Measurements from ENCODE around the gene CORO1C. TPM values are rescaled to one million over a fixed set of nuclear protein-coding genes. Genes with fewer than 3 reads are reported as not detected.

CORO1C gene
- total RNA-seq, 1 donor from 2014 or later = 391 TPM

DNA sequence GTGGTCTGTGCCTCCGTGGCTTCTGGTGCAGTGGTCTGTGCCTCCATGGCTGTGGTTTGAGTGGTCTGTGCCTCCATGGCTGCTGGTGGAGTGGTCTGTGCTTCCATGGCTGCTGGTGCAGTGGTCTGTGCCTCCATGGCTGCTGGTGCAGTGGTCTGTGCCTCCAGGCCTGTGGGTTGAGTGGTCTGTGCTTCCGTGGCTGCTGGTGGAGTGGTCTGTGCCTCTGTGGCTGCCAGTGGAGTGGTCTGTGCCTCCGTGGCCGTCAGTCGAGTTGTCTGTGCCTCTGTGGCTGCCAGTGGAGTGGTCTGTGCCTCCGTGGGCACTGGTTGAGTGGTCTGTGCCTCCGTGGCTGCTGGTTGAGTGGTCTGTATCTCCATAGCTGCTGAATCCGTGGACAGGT, 107.7 kb downstream of the CORO1C start:
- H3K27ac Mint-ChIP-seq (ENCODE audit: unreplicated experiment) = no peak overlapping the region
- H3K4me3 Mint-ChIP-seq (ENCODE audit: unreplicated experiment) = no peak overlapping the region
- peaks cover 10% of the 10 kb centered on the region for H3K36me3 Mint-ChIP-seq (ENCODE audit: low read depth, unreplicated experiment)

GRCh38 chr12:108622921-108623514, 108.3 kb downstream of the CORO1C start:
- no peaks in the 10 kb centered on the region for H3K9me3 Mint-ChIP-seq (ENCODE audit: unreplicated experiment)
- H3K36me3 ChIP-seq (ENCODE audit: insufficient read depth, low read length) = no peaks in the 10 kb centered on the region
- H3K27ac Mint-ChIP-seq (ENCODE audit: unreplicated experiment) = no peak overlapping the region
- no peaks in the 10 kb centered on the region for H3K79me2 ChIP-seq (ENCODE audit: insufficient read depth, low read length)
- no peak overlapping the region for H2AFZ ChIP-seq (ENCODE audit: low read depth, low read length)
- TF ChIP-seq CTCF (IDR thresholded peaks at IDR 0.05; ENCODE audit: insufficient read depth, low read depth, low read length) = no peak
- no peak for TF ChIP-seq EZH2 (IDR thresholded peaks at IDR 0.05; ENCODE audit: insufficient read depth, low read length)
- H3K27ac ChIP-seq (ENCODE audit: low read depth, low read length) = no peak overlapping the region
- H3K27me3 ChIP-seq (ENCODE audit: insufficient read depth, low read length) = no peaks in the 10 kb centered on the region
- H3K4me3 ChIP-seq (ENCODE audit: insufficient read depth, low read depth, low read length) = no peak overlapping the region
- no peak overlapping the region for H3K9ac ChIP-seq (ENCODE audit: low read length)
- peaks cover 5% of the 10 kb centered on the region for H3K4me1 ChIP-seq (ENCODE audit: insufficient read depth, low read length)
- no peak overlapping the region for H3K4me3 Mint-ChIP-seq (ENCODE audit: unreplicated experiment)
- H3K36me3 Mint-ChIP-seq (ENCODE audit: low read depth, unreplicated experiment) = peaks cover 10% of the 10 kb centered on the region
- no peaks in the 10 kb centered on the region for H3K9me3 ChIP-seq (ENCODE audit: insufficient read depth, low read depth, low read length)
- no peaks in the 10 kb centered on the region for H3K27me3 Mint-ChIP-seq (ENCODE audit: low read depth, unreplicated experiment)
- DNase-seq (ENCODE audit: low read depth) (no peak), FAIRE-seq (no peak)
- no peak overlapping the region for H3K4me2 ChIP-seq (ENCODE audit: low read length)
- peaks cover 11% of the 10 kb centered on the region for H3K4me1 Mint-ChIP-seq (ENCODE audit: low read depth, unreplicated experiment)
- H4K20me1 ChIP-seq (ENCODE audit: insufficient read depth, low read length) = no peaks in the 10 kb centered on the region

More for the DNA sequence above, 107.7 kb downstream of the CORO1C start:
- H3K4me3 ChIP-seq (ENCODE audit: insufficient read depth, low read depth, low read length) = no peak overlapping the region
- H3K27ac ChIP-seq (ENCODE audit: low read depth, low read length) = no peak overlapping the region
- no peaks in the 10 kb centered on the region for H3K27me3 ChIP-seq (ENCODE audit: insufficient read depth, low read length)
- H2AFZ ChIP-seq (ENCODE audit: low read depth, low read length) = no peak overlapping the region
- no peaks in the 10 kb centered on the region for H4K20me1 ChIP-seq (ENCODE audit: insufficient read depth, low read length)
- H3K36me3 ChIP-seq (ENCODE audit: insufficient read depth, low read length) = no peaks in the 10 kb centered on the region
- no peak for TF ChIP-seq CTCF (IDR thresholded peaks at IDR 0.05; ENCODE audit: insufficient read depth, low read depth, low read length)
- TF ChIP-seq EZH2 (IDR thresholded peaks at IDR 0.05; ENCODE audit: insufficient read depth, low read length) = no peak
- peaks cover 13% of the 10 kb centered on the region for H3K4me1 Mint-ChIP-seq (ENCODE audit: low read depth, unreplicated experiment)
- no peak overlapping the region for H3K9ac ChIP-seq (ENCODE audit: low read length)
- H3K9me3 ChIP-seq (ENCODE audit: insufficient read depth, low read depth, low read length) = no peaks in the 10 kb centered on the region
- H3K79me2 ChIP-seq (ENCODE audit: insufficient read depth, low read length) = no peaks in the 10 kb centered on the region
- no peaks in the 10 kb centered on the region for H3K27me3 Mint-ChIP-seq (ENCODE audit: low read depth, unreplicated experiment)
- no peaks in the 10 kb centered on the region for H3K9me3 Mint-ChIP-seq (ENCODE audit: unreplicated experiment)
- no peak for DNase-seq (ENCODE audit: low read depth)
- no peak for FAIRE-seq
- peaks cover 11% of the 10 kb centered on the region for H3K4me1 ChIP-seq (ENCODE audit: insufficient read depth, low read length)
- no peak overlapping the region for H3K4me2 ChIP-seq (ENCODE audit: low read length)

DNA sequence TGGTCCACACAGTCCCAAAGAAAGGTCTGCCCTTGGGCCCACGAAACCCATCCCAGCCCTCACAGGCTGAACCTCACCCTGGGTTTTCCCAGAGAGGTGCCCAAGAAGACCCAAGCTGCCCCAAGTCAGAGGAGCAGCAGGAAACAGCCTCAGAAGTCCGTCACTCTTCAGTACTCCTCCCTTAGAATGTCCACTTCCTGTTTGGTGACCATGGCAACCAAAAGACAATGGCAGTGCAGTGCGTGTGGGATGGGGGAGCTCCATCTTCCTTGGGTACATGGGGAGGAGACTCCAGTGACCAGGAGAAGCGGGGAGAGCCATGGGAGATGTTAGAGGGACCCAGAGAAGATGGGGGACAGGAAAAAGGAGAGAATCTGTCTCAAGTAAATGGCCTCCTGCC, 108.9 kb downstream of the CORO1C start:
- Histone ChIP-seq H3K4me1 (ENCODE audit: insufficient read depth, low read length) (peaks cover 5% of the 10 kb centered on the region), H2AFZ (ENCODE audit: low read depth, low read length) (peak overlapping the region; percentile 23), H3K9me3 (ENCODE audit: insufficient read depth, low read depth, low read length) (no peaks in the 10 kb centered on the region), H3K36me3 (ENCODE audit: insufficient read depth, low read length) (no peaks in the 10 kb centered on the region), H3K4me3 (ENCODE audit: insufficient read depth, low read depth, low read length) (no peak overlapping the region), H3K79me2 (ENCODE audit: insufficient read depth, low read length) (no peaks in the 10 kb centered on the region), H3K27me3 (ENCODE audit: insufficient read depth, low read length) (no peaks in the 10 kb centered on the region), H4K20me1 (ENCODE audit: insufficient read depth, low read length) (no peaks in the 10 kb centered on the region), H3K9ac (ENCODE audit: low read length) (no peak overlapping the region), H3K4me2 (ENCODE audit: low read length) (peak overlapping the region; percentile 2), H3K27ac (ENCODE audit: low read depth, low read length) (no peak overlapping the region)
- Mint-ChIP-seq H3K36me3 (ENCODE audit: low read depth, unreplicated experiment) (peaks cover 10% of the 10 kb centered on the region), H3K9me3 (ENCODE audit: unreplicated experiment) (no peaks in the 10 kb centered on the region), H3K27me3 (ENCODE audit: low read depth, unreplicated experiment) (no peaks in the 10 kb centered on the region), H3K4me1 (ENCODE audit: low read depth, unreplicated experiment) (peaks cover 11% of the 10 kb centered on the region), H3K27ac (ENCODE audit: unreplicated experiment) (peak overlapping the region; percentile 68), H3K4me3 (ENCODE audit: unreplicated experiment) (no peak overlapping the region)
- TF ChIP-seq CTCF (IDR thresholded peaks at IDR 0.05; ENCODE audit: insufficient read depth, low read depth, low read length) (no peak), EZH2 (IDR thresholded peaks at IDR 0.05; ENCODE audit: insufficient read depth, low read length) (no peak)
- DNase-seq (ENCODE audit: low read depth) (no peak), FAIRE-seq (no peak)

Data from astrocyte (in vitro differentiated cells and primary cell).